Stimulated activated naive CD8-positive, alpha-beta T cell treated with anti-CD3 and anti-CD28 coated beads, Interleukin-15, Interleukin-2, amounts not matched to agents 100 ng/mL and 50 ng/mL, for 24 hours (primary cell): ENCODE data around the gene C1QTNF9.

Experiments
- H3K27ac Mint-ChIP-seq: one replicate; pipeline ENCODE4 v1.8.0; 2021; ENCODE audit warnings: mild to moderate bottlenecking, mixed read lengths
- H3K27me3 Mint-ChIP-seq: one replicate; pipeline ENCODE4 v1.8.0; 2021; ENCODE audit warnings: mixed read lengths
- H3K36me3 Mint-ChIP-seq: one replicate; pipeline ENCODE4 v1.8.0; 2021; ENCODE audit warnings: low read depth, mixed read lengths
- H3K4me1 Mint-ChIP-seq: one replicate; pipeline ENCODE4 v1.8.0; 2021; ENCODE audit warnings: low read depth, mixed read lengths
- H3K4me3 Mint-ChIP-seq: one replicate; pipeline ENCODE4 v1.8.0; 2021; ENCODE audit warnings: mild to moderate bottlenecking, mixed read lengths
- H3K9me3 Mint-ChIP-seq: one replicate; pipeline ENCODE4 v1.8.0; 2021; ENCODE audit warnings: mixed read lengths

The C1QTNF9 gene

GRCh38 chr13:24275041-24275440 is 34.3 kb upstream of the C1QTNF9 start:
- Mint-ChIP-seq H3K36me3 (peaks cover 29% of the 10 kb centered on the region), H3K9me3 (no peaks in the 10 kb centered on the region), H3K27ac (peak overlapping the region; percentile 94), H3K27me3 (no peaks in the 10 kb centered on the region), H3K4me1 (peaks cover 95% of the 10 kb centered on the region), H3K4me3 (peak overlapping the region; percentile 75)

- peak overlapping the region; percentile 46 for H3K4me3 Mint-ChIP-seq
- peaks cover 30% of the 10 kb centered on the region for H3K36me3 Mint-ChIP-seq
- H3K27me3 Mint-ChIP-seq = no peaks in the 10 kb centered on the region
- H3K4me1 Mint-ChIP-seq = peaks cover 96% of the 10 kb centered on the region
- peak overlapping the region; percentile 94 for H3K27ac Mint-ChIP-seq
- H3K9me3 Mint-ChIP-seq = no peaks in the 10 kb centered on the region
Observed at GRCh38 chr13:24276306-24276705, 33.1 kb upstream of the C1QTNF9 start.

GRCh38 chr13:24276861-24277260 is 32.5 kb upstream of the C1QTNF9 start:
- Mint-ChIP-seq H3K36me3 (peaks cover 30% of the 10 kb centered on the region), H3K27me3 (no peaks in the 10 kb centered on the region), H3K9me3 (no peaks in the 10 kb centered on the region), H3K27ac (peak overlapping the region; percentile 94), H3K4me1 (peaks cover 95% of the 10 kb centered on the region), H3K4me3 (no peak overlapping the region)

GRCh38 chr13:24277761-24278160 is 31.6 kb upstream of the C1QTNF9 start:
- peak overlapping the region; percentile 7 for H3K4me3 Mint-ChIP-seq
- H3K27ac Mint-ChIP-seq = peak overlapping the region; percentile 82
- H3K27me3 Mint-ChIP-seq = no peaks in the 10 kb centered on the region
- no peaks in the 10 kb centered on the region for H3K9me3 Mint-ChIP-seq
- peaks cover 32% of the 10 kb centered on the region for H3K36me3 Mint-ChIP-seq
- peaks cover 95% of the 10 kb centered on the region for H3K4me1 Mint-ChIP-seq

GRCh38 chr13:24279327-24280110 is 29.9 kb upstream of the C1QTNF9 start:
- H3K36me3 Mint-ChIP-seq = peaks cover 40% of the 10 kb centered on the region
- H3K27ac Mint-ChIP-seq = peak overlapping the region; percentile 90
- peaks cover 80% of the 10 kb centered on the region for H3K4me1 Mint-ChIP-seq
- H3K4me3 Mint-ChIP-seq = peak overlapping the region; percentile 1
- no peaks in the 10 kb centered on the region for H3K27me3 Mint-ChIP-seq
- H3K9me3 Mint-ChIP-seq = no peaks in the 10 kb centered on the region

GRCh38 chr13:24280720-24281119 is 28.7 kb upstream of the C1QTNF9 start:
- no peak overlapping the region for H3K4me3 Mint-ChIP-seq
- peak overlapping the region; percentile 90 for H3K27ac Mint-ChIP-seq
- peaks cover 47% of the 10 kb centered on the region for H3K36me3 Mint-ChIP-seq
- H3K27me3 Mint-ChIP-seq = no peaks in the 10 kb centered on the region
- no peaks in the 10 kb centered on the region for H3K9me3 Mint-ChIP-seq
- peaks cover 68% of the 10 kb centered on the region for H3K4me1 Mint-ChIP-seq

GRCh38 chr13:24281188-24282008 is 28.0 kb upstream of the C1QTNF9 start:
- Mint-ChIP-seq H3K9me3 (no peaks in the 10 kb centered on the region), H3K4me3 (no peak overlapping the region), H3K27me3 (no peaks in the 10 kb centered on the region), H3K36me3 (peaks cover 52% of the 10 kb centered on the region), H3K27ac (peak overlapping the region; percentile 90), H3K4me1 (peaks cover 61% of the 10 kb centered on the region)

GRCh38 chr13:24282256-24282655 is 27.1 kb upstream of the C1QTNF9 start:
- Mint-ChIP-seq H3K4me1 (peaks cover 53% of the 10 kb centered on the region), H3K27ac (peak overlapping the region; percentile 10), H3K9me3 (no peaks in the 10 kb centered on the region), H3K27me3 (no peaks in the 10 kb centered on the region), H3K36me3 (peaks cover 51% of the 10 kb centered on the region), H3K4me3 (no peak overlapping the region)

- H3K27me3 Mint-ChIP-seq = no peaks in the 10 kb centered on the region
- H3K36me3 Mint-ChIP-seq = peaks cover 60% of the 10 kb centered on the region
- H3K4me3 Mint-ChIP-seq = no peak overlapping the region
- peak overlapping the region; percentile 60 for H3K27ac Mint-ChIP-seq
- H3K4me1 Mint-ChIP-seq = peaks cover 26% of the 10 kb centered on the region
- H3K9me3 Mint-ChIP-seq = no peaks in the 10 kb centered on the region
Observed at GRCh38 chr13:24284889-24285565, 24.4 kb upstream of the C1QTNF9 start.

GRCh38 chr13:24286624-24287023 is 22.8 kb upstream of the C1QTNF9 start:
- Mint-ChIP-seq H3K4me3 (no peak overlapping the region), H3K36me3 (peaks cover 73% of the 10 kb centered on the region), H3K27me3 (no peaks in the 10 kb centered on the region), H3K9me3 (no peaks in the 10 kb centered on the region), H3K27ac (no peak overlapping the region), H3K4me1 (peaks cover 11% of the 10 kb centered on the region)

GRCh38 chr13:24287748-24288287 is 21.6 kb upstream of the C1QTNF9 start:
- peaks cover 78% of the 10 kb centered on the region for H3K36me3 Mint-ChIP-seq
- H3K4me3 Mint-ChIP-seq = no peak overlapping the region
- H3K27ac Mint-ChIP-seq = no peak overlapping the region
- H3K9me3 Mint-ChIP-seq = no peaks in the 10 kb centered on the region
- no peaks in the 10 kb centered on the region for H3K27me3 Mint-ChIP-seq
- peaks cover 2% of the 10 kb centered on the region for H3K4me1 Mint-ChIP-seq

- H3K4me1 Mint-ChIP-seq = no peaks in the 10 kb centered on the region
- H3K9me3 Mint-ChIP-seq = no peaks in the 10 kb centered on the region
- H3K27ac Mint-ChIP-seq = no peak overlapping the region
- no peak overlapping the region for H3K4me3 Mint-ChIP-seq
- H3K36me3 Mint-ChIP-seq = peaks cover 84% of the 10 kb centered on the region
- no peaks in the 10 kb centered on the region for H3K27me3 Mint-ChIP-seq
Observed at GRCh38 chr13:24288870-24289269, 20.5 kb upstream of the C1QTNF9 start.

- no peaks in the 10 kb centered on the region for H3K4me1 Mint-ChIP-seq
- no peak overlapping the region for H3K4me3 Mint-ChIP-seq
- H3K36me3 Mint-ChIP-seq = peaks cover 85% of the 10 kb centered on the region
- H3K9me3 Mint-ChIP-seq = no peaks in the 10 kb centered on the region
- H3K27ac Mint-ChIP-seq = no peak overlapping the region
- no peaks in the 10 kb centered on the region for H3K27me3 Mint-ChIP-seq
Observed at GRCh38 chr13:24290280-24290932, 19.0 kb upstream of the C1QTNF9 start.

- Mint-ChIP-seq H3K9me3 (no peaks in the 10 kb centered on the region), H3K27me3 (no peaks in the 10 kb centered on the region), H3K27ac (no peak overlapping the region), H3K4me3 (no peak overlapping the region), H3K4me1 (no peaks in the 10 kb centered on the region), H3K36me3 (peaks cover 92% of the 10 kb centered on the region)
Observed at GRCh38 chr13:24292481-24292880, 16.9 kb upstream of the C1QTNF9 start.
